Skeletal muscle tissue (tissue), 4 donors: ENCODE results near the gene FLAD1. TPM values are rescaled to one million over a fixed set of nuclear protein-coding genes. Genes with fewer than 3 reads are reported as not detected.

Experiments
- H3K27ac ChIP-seq: one replicate; pipeline ENCODE4 v1.7.0; 2013; ENCODE audit warnings: mild to moderate bottlenecking, low read depth, low read length, inconsistent platforms
- H3K27me3 ChIP-seq, 3 donors: one replicate each; pipeline ENCODE4 v1.7.0; 2013; ENCODE audit warnings: low read length in 3 of 3; ENCODE audit not compliant: control insufficient read depth in 3 of 3, insufficient read depth in 3 of 3
- H3K36me3 ChIP-seq, 3 donors: one replicate each; pipeline ENCODE4 v1.7.0; 2013; ENCODE audit warnings: low read length in 3 of 3; ENCODE audit not compliant: control insufficient read depth in 3 of 3, insufficient read depth in 3 of 3
- H3K4me1 ChIP-seq, 3 donors: one replicate each; pipeline ENCODE4 v1.7.0; 2013; ENCODE audit warnings: low read length in 3 of 3, mild to moderate bottlenecking in 3 of 3; ENCODE audit not compliant: control insufficient read depth in 3 of 3, insufficient read depth in 3 of 3
- H3K4me3 ChIP-seq, 3 donors: one replicate each; pipeline ENCODE4 v1.7.0; 2013; ENCODE audit warnings: low read length in 3 of 3
- H3K9ac ChIP-seq, 3 donors: one replicate each; pipeline ENCODE4 v1.7.0; 2013; ENCODE audit warnings: low read length in 3 of 3, mild to moderate bottlenecking in 3 of 3, moderate library complexity in 2 of 3, low read depth in 1 of 3
- H3K9me3 ChIP-seq, 3 donors: one replicate each; pipeline ENCODE4 v1.7.0; 2013; ENCODE audit warnings: low read length in 3 of 3; ENCODE audit not compliant: control insufficient read depth in 3 of 3
- total RNA-seq: library from RNA; depleted of rRNA; stranded (reverse); fragments of >200 nt; gene quantifications from one replicate; pipeline ENCODE4 v1.2.3, GENCODE V29; 2014
- donor health status: Osteomylitis.

Gene FLAD1
- total RNA-seq, result 16.2 TPM

DNA sequence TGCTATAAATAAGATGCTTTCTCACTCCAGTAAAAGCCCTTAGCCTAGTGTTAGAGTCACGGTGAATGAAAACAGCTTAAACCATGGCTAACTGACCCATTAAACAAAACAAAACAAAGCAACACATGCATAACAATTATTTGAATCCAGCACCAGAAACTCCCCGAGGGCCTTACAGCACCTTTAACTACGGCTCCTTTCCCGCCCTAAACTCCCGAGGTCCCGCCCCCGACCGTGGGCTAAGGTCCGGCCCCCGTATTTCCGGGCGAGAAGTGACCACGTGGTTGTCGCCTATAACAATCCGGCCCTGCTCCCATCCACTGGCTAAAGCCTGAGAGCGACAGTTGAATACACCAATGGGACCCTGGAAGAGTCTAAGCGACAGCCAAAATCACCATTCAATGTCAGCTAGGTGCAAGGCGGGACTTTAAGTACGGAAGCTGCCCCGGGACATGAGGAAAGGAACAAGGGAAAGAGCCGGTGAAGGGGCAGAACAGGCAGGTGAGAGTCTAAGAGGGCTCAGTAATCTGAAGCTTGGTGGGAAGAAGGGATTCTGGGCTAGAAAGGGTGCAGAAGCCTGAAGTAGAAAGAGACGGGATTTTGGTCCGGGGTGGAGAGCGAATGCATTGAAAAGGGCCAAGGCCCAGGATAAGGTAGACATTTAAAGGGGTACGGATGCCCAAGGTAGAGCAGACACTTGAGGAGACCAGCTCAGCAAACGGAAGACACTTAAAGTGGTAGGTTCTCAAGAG, at the start of gene FLAD1:
Gene FLAD1, plus strand, starts transcription at position 448 of the 752 bp plus-strand sequence. CDS start 351 bp downstream, outside the sequence.
- peaks cover 12 to 21% (median 16%) of the 10 kb centered on the region in 3 donors for H3K4me1 ChIP-seq
- peaks cover 5 to 14% (median 9%) of the 10 kb centered on the region in 3 donors for H3K36me3 ChIP-seq
- no peaks in the 10 kb centered on the region for H3K9me3 ChIP-seq
- H3K4me3 ChIP-seq, result peak within 1 kb of the TSS; percentile 76 to 98 (median 90)
- peak within 1 kb of the TSS; percentile 79 to 86 (median 81) for H3K9ac ChIP-seq
- H3K27ac ChIP-seq, result peak within 1 kb of the TSS; percentile 34
- H3K27me3 ChIP-seq, result no peaks in the 10 kb centered on the region

DNA sequence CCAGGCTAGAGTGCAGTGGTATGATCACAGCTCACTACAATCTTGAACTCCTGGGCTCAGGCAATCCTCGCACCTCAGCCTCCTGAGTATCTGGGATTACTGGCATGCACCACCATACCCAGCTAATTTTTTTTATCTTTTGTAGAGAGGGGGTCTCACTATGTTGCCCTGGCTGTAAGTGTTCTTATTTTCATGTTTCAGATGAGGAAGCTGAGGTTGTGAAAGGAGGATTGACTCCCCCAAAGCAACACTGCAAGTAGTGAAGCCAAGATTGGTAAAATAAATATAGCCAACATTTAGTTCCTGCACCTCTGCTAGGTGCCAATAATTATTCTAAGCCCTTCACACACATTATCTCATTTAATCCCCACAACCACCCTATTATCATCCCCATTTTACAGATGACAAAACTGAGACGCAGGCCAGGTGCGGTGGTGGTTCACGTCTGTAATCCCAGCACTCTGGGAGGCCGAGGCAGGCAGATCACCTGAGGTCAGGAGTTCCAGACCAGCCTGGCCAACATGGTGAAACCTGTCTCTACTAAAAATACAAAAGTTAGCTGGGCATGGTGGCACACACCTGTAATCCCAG, 48.7 kb upstream of the FLAD1 start:
- Histone ChIP-seq H3K36me3 (peaks cover 5 to 16% (median 8%) of the 10 kb centered on the region in 3 donors), H3K4me3 (no peak overlapping the region), H3K27me3 (no peaks in the 10 kb centered on the region), H3K27ac (no peak overlapping the region), H3K9ac (no peak overlapping the region), H3K4me1 (peaks cover 12 to 26% (median 17%) of the 10 kb centered on the region in 3 donors), H3K9me3 (no peaks in the 10 kb centered on the region)

DNA sequence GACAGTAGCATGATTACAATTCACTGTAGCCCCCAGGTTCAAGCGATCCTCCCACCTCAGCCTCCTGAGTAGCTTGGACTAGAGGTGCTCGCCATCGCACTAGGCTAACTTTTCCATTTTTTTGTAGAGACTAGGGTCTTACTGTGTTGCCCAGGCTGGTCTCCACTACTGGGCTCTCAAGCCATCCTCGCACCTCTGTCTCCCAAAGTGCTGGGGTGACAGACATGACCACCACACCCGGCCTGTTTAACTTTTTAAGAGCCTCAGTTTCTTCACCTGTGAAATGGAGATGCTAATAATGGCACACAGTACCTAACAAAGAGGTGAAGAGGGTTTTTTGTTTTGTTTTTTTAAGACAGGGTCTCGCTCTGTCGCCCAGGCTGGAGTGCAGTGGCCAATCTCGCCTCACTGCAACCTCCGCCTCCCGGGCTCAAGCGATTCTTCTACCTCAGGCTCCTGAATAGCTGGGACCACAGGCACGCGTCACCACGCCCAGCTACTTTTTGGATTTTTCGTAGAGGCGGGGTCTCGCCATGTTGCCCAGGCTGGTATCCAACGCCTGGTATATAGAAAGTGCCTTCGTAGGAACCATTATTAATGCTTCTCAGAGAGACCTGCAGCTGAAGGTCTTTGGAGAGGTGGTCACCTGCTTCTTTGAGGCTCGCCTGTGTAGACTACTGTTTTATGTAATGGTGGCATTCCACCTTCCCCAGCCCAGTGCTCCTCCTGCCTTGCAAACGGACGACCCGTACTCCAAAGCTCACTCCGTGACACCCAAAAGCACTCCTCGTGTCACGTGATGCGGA, 47.2 kb upstream of the FLAD1 start:
- peak overlapping the region; percentile 95 to 100 (median 99) for H3K9ac ChIP-seq
- H3K27ac ChIP-seq, result peak overlapping the region; percentile 98
- H3K27me3 ChIP-seq, result no peaks in the 10 kb centered on the region

DNA sequence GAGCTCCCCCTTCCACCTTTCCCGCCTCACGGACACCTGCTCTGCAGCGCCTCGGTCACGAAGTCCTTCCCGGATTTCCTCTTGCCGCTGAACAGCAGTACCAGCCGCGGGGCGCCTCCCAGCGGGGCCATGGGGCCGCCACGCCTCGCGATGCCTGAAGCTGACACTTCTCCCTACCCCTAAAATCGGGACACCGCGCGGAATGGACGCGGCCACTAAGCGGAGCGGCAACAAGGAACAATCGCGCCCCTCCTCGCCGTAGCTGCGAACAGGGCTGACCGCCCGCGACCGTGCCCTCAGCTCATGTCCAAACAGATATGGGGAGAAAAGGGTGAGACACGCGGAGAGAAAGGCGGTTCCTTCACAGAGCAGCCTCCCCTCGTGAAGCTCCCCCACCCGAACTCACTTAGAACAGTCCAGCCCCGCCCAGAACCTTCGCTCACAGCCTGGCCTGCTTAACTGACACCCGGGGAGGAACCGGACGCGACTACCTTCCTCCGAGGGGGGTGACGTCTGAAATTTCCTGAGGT, 46.5 kb upstream of the FLAD1 start, which contains the start of gene PMVK:
Gene PMVK, minus strand, starts transcription at position 165 of the 530 bp plus-strand sequence. Its CDS starts 34 bp downstream, at position 131.
- H3K36me3 ChIP-seq, result peaks cover 5 to 6% (median 5%) of the 10 kb centered on the region in 3 donors
- H3K4me3 ChIP-seq, result peak within 1 kb of the TSS; percentile 87 to 98 (median 94)
- H3K27me3 ChIP-seq, result no peaks in the 10 kb centered on the region
- peak within 1 kb of the TSS; percentile 98 for H3K27ac ChIP-seq
- no peaks in the 10 kb centered on the region for H3K9me3 ChIP-seq
- H3K9ac ChIP-seq, result peak within 1 kb of the TSS; percentile 95 to 100 (median 99)
- H3K4me1 ChIP-seq, result peaks cover 16 to 42% (median 17%) of the 10 kb centered on the region in 3 donors

More for the DNA sequence above, 47.2 kb upstream of the FLAD1 start:
- H3K4me3 ChIP-seq, result peak overlapping the region; percentile 87 to 98 (median 94)
- peaks cover 16 to 36% (median 17%) of the 10 kb centered on the region in 3 donors for H3K4me1 ChIP-seq
- H3K9me3 ChIP-seq, result no peaks in the 10 kb centered on the region
- peaks cover 5 to 11% (median 8%) of the 10 kb centered on the region in 3 donors for H3K36me3 ChIP-seq

DNA sequence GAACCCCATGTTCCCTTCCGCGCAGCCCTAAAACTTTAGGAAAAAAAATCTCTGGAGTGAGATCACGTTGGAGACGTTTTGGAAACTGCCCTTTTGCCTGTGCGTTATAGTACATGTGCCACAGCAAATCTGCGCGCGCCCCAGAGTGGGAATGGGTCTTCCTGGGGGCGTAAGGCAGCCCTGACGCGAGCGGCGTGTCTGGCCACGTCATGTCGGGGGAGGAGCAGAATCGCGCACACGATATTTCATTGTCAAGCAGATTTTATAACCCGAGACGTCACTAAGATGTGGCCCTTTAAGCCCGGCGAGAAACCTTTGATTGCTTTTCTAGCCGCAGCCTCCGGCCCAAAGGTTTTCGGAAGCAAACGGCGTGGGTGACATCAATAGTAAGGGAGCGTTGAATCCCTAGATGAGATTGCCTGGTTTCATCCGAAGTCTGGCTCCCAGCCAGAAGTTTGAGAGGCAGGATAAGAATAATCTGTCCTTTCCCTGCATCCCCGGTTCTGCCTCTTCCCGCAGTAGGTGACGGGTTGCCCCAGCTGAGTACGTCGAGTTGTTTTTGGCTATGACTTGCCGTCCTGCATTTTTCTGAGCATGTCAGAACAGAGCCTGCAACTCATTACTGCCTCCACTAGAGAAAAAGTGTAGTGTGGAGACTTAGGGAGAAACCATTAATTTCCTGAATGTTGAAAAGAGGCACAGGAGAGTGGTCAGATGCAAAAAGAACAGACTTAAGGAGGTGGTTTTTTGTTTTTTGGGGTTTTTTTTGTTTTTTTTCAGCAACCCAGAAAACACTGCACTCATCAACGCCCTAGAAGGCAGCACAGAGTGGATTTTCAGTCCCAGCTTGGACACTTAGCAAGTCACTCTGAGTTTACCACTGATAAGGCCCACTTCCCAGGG, 45.8 kb upstream of the FLAD1 start:
- H3K4me3 ChIP-seq, result peak overlapping the region; percentile 87 to 98 (median 94)
- no peaks in the 10 kb centered on the region for H3K9me3 ChIP-seq
- peak overlapping the region; percentile 95 to 100 (median 99) for H3K9ac ChIP-seq
- no peaks in the 10 kb centered on the region for H3K27me3 ChIP-seq
- peak overlapping the region; percentile 98 for H3K27ac ChIP-seq
- H3K4me1 ChIP-seq, result peaks cover 16 to 49% (median 23%) of the 10 kb centered on the region in 3 donors
- no peaks in the 10 kb centered on the region for H3K36me3 ChIP-seq

DNA sequence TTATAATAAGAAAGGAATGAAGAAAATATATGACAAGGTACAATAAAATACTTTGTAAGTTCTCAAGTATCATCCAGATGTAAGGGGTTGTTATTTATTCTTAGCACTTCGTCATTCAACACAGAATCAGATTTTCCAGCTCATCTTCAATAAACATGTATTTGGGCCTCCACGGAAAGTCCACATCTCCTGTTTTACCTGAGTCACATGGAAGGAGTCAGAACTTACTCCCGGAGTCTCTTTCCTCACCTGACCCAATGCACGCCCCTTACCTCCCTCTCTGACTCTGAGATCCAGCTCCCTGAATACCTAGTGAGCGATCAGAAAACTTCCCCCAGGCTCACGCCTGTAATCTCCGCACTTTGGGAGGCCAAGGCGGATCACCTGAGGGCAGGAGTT, 45.2 kb upstream of the FLAD1 start:
- Histone ChIP-seq H3K27ac (peak overlapping the region; percentile 98), H3K4me1 (peaks cover 20 to 53% (median 28%) of the 10 kb centered on the region in 3 donors), H3K36me3 (no peaks in the 10 kb centered on the region), H3K4me3 (peak overlapping the region in 1 of 3 donors; percentile 94), H3K9ac (peak overlapping the region; percentile 95 to 100 (median 99)), H3K9me3 (no peaks in the 10 kb centered on the region), H3K27me3 (no peaks in the 10 kb centered on the region)

DNA sequence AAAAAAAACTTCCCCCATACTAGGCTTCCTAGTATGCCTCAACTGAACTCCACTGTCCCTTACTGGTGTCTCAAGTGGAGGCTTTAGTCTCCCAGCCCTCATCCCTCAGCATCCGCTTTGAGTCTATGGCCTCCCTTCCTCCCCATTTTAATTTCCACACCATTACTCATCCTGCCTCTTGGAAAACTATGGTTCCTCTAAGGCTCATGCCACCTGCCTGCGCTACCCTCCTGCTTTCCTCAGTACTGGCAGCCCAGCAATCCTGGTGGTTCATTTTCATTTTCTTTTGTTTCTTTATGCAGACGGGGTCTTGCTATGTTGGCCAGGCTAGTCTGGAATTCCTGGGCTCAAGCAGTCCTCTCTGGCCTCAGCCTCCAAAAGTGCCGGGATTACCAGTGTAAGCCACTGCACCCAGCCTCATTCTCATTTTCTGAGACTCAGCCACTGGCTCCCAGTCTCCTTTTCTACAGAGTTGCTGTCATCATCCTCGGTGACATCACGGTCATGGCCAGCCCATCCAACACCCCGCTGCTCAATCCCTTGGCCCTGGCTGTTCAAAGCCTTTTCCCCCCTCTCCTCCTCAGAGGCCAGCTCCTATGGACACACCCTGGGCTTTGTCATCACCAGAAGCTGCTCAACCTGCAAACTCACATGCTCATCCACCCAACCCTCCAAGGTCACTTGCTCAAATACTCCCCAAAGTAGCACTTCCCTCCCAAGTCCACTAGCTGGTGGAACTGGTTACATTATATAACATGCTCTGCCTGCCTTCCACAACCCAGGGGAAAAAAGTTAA, 44.3 kb upstream of the FLAD1 start:
- H3K4me3 ChIP-seq, result no peak overlapping the region
- H3K9ac ChIP-seq, result no peak overlapping the region
- H3K27ac ChIP-seq, result peak overlapping the region; percentile 98
- no peaks in the 10 kb centered on the region for H3K9me3 ChIP-seq
- no peaks in the 10 kb centered on the region for H3K36me3 ChIP-seq
- H3K4me1 ChIP-seq, result peaks cover 23 to 53% (median 31%) of the 10 kb centered on the region in 3 donors
- H3K27me3 ChIP-seq, result no peaks in the 10 kb centered on the region

DNA sequence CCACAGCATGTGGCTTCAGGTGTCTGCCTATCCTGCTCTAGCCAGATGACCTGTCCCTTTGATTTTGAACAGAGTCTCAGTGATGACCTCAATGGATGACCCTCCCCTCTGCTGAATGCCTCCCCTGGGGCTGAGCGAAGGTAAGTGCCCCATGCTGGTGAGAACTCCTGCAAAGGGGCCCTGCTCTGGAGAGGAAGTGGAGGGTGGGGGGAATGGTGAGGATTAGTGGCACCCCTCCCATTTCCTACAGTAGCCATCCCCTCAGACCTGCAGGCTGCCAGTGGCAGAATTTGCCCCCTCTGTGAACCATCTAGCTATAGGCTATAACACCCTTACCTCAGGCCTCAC, 43.0 kb upstream of the FLAD1 start:
- Histone ChIP-seq H3K27ac (no peak overlapping the region), H3K4me1 (peaks cover 34 to 67% (median 41%) of the 10 kb centered on the region in 3 donors)

More for the DNA sequence above, 43.0 kb upstream of the FLAD1 start:
- no peaks in the 10 kb centered on the region for H3K27me3 ChIP-seq
- peaks cover 6 to 9% (median 8%) of the 10 kb centered on the region in 3 donors for H3K36me3 ChIP-seq
- no peaks in the 10 kb centered on the region for H3K9me3 ChIP-seq
- no peak overlapping the region for H3K4me3 ChIP-seq
- no peak overlapping the region for H3K9ac ChIP-seq
